ENCODE results near the gene SNRNP70.

SNRNP70 gene

DNA sequence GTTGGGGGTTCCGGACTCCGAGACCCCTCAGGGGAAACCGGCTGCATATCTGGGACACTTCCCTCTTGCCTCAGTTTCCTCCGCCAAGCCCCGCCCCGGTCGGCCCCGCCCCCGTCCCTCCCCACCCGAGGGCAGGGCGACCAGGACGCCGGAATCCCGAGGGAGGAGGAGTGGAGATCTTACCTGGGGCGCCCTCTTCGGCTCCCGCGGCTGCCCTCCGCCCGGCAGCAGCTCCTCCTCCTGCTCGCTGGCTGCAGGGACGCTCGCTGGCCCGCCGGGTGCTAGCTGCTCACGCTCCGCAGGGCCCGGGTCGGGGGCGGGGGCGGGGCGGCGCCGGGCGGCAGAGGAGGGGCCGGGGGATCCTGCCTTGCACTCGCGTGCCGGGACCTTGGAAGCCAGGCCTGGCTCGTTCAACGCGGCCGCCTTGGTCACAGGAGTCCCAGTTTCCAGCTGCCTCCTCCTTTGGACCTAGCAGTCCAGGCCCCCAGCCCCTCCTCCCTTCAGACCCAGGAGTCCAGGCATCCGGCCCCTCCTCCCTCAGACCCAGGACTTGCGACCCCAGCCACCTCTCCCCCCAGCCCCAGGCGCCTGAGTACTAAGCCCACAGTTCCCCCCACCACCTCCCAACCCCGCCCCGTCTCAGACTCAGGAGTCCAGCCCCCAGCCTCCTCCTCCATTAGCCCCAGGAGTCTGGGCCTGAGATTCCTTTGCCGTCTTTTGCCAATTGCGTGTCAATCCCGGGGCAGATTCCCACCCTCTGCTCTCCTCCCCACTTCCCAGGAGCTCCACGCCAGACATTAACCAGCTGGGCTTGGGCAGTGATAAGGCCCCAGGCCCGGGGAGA lies 20.3 kb upstream of the SNRNP70 start, which contains the start of gene NTF4:
TSS of gene NTF4 (minus strand) at position 51 of the 844 bp plus-strand sequence. CDS start 2,821 bp downstream, outside the sequence.
- peak; percentile 37 for DNase-seq (ENCODE audit: low spot score)

DNA sequence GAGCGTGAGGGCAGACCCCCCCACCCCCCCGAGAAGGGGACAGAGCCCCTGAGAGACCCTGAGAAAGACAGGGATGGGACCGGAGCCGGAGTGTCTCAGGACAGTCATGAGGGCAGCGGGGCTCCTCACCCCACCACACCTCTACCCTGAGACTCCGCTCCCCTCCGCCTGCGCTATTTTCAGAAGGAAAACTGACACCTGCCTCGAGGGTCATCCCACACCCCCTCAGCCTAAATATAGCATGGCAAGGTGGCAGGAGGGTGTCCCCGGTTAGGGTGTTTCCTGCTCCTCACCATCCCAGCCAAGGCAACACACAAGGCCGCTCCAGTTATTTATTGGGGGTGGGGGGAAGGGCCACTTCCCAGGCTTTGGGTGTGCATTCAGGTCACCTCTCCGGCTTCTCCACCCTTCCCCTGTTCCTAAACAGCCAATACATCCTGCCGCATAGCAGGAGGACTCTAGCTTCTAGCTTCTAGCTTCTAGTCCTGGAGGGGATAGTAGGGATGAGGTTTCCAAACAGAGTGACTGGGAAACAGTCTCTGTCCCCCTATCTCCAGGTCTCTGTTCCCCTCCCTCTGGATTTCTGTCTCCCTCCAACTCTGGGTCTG lies 19.2 kb upstream of the SNRNP70 start:
- DNase-seq (ENCODE audit: low spot score), result no peak

DNA sequence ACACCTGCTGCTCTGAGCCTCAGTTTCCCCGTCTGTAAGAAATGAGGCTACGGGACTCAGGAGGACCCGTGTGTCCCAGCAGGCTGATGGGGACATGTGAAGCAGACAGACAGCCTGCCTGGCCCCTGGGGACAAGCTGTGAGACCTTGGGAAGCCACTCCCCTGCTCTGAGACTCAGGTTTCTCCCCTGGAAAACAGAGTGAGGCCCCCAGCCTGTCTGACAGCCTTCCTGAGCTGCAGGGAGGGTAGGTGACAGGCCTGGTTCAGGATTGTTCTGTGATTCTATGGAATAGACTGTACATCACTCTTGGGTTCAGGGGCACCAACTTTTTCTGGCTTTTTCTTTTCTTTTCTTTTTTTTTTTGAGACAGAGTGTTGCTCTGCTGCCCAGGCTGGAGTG lies 17.7 kb upstream of the SNRNP70 start:
- no peak for DNase-seq (ENCODE audit: low spot score)

DNA sequence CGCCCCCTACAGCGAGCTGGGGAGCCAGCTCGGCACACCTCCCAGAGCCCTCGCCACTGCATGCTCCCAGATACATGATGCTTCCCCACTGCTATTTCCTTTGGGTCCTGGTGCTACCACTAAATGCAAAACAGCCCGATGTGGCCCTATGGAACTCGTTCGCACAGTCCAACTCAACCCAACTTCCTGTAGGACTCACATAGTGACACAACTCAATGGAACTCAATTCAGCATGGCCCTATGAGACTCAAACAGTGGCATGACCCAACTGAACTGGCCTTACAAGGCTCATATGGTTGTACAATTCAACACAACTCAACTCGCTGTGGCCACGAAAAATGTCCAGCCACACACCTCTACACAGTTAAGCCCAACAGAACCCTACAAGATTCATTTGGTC lies 16.2 kb upstream of the SNRNP70 start:
- no peak for DNase-seq (ENCODE audit: low spot score)

DNA sequence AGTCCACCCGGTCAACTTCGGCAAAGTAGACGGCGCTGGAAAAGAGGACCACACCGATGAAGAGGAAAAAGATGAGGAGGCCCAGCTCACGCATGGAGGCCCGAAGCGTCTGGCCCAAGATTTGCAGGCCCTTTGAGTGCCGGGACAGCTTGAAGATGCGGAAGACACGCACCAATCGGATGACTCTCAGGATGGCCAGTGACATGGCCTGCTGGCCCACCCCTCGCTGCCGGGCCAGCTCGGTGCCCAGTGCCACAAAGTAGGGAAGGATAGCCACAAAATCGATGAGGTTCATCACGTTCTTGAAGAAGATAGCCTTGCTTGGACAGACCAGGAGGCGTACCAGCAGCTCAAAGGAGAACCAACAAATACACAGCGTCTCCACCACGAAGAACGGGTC lies 14.8 kb upstream of the SNRNP70 start:
- no peak for DNase-seq (ENCODE audit: low spot score)

DNA sequence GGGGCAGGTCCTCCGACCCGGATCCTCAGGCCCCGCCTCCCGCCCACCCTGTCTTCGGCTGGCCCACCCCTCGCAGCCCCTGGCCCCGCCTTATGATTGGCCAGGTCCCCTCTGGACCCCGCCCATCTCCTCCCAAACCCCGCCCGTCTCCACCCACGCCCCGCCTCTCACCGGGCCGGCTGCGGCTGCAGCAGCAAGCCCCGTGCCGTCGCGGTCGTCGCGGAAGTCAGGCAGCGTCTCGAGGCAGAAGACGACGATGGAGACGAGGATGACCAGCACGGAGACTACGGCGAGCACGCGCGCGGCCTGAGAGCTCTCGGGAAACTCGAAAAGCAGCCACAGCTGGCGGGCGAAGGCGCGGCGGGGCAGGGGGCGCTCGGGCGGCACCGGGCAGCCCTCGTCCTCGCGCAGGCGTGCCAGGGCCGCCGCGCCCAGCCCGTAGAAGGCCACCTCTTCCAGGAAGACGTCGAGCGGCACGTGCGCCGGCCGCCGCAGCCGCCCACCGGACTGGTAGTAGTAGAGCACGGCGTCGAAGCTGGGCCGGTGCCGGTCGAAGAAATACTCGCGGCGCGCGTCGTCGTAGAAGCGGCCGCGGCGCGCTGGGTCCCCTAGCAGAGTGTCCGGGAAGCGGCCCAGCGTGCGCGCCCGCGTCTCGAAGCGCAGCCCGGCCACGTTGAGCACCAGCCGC lies 13.2 kb upstream of the SNRNP70 start:
- DNase-seq (ENCODE audit: low spot score), result no peak

DNA sequence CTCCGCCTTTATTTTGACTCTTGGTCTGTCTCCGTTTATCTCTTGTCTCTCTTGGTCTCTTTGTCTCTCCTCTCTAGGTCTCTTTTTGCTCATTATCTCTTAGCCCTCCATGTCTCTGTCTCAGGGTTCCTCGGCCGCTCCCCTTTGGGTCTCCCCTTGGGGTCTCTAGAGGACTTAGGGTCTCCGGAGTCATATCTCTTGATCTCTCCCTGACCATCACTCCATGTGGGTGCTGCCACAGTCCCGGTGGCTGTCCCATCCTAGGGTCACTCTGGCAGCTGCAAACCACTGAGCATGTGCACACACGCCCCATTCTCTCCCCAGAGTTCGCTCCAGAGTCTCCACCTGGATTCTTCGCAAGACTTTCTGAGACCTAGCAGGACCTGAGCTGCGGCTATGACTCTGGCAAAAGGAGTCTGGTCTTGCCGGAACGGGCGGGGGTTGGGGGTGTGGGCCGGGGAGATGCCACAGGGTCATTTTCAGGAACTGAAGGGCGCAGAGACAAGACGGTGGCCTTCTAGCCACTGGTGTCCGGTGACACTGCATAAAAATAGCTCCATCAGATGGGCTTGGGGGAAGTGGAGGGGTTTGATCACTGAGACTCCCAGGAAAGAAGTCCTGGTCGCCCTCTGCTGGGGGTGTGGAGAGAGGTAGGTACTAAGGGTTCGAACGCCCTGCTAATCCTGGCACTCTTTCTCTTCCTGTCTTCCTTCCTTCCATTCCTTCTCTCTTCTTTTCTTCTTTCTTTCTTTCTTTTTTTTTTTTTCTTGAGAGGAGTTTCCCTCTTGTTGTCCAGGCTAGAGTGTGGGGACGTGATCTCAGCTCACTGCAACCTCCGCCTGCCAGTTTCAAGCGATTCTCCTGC lies 11.5 kb upstream of the SNRNP70 start:
- DNase-seq (ENCODE audit: low spot score), result peak; percentile 32

DNA sequence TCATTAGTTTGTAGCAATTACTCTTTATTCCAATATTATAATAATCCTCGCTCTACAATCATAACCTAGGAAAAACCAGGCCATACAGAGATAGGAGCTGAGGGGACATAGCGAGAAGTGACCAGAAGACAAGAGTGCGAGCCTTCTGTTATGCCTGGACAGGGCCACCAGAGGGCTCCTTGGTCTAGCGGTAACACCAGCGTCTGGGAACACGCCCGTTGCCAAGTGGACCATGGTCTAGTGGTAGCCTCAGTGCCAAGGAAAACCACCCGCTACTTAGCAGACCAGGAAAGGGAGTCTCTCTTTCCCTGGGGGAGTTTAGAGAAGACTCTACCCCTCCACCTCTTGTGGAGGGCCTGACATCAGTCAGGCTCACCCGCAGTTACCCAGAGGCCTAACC lies 10.4 kb upstream of the SNRNP70 start:
- DNase-seq (ENCODE audit: low spot score), result peak; percentile 65

DNA sequence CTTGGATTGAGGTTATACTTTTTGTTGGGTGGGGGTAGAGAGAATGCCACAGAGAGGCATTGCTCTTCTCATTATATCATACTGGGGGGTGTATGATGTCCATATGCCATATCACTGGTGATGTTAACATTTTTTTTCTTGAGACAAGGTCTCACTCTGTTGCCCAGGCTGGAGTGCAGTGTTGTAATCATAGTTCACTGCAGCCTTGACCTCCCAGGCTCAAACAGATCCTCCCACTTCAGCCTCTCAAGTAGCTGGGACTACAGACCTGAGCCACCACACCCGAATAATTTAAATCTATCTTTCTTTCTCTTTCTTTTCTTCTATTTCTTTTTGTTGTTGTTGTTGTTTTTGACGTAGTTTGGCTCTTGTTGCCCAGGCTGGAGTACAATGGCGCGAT lies 4.9 kb upstream of the SNRNP70 start:
- no peak for DNase-seq (ENCODE audit: low spot score)

DNA sequence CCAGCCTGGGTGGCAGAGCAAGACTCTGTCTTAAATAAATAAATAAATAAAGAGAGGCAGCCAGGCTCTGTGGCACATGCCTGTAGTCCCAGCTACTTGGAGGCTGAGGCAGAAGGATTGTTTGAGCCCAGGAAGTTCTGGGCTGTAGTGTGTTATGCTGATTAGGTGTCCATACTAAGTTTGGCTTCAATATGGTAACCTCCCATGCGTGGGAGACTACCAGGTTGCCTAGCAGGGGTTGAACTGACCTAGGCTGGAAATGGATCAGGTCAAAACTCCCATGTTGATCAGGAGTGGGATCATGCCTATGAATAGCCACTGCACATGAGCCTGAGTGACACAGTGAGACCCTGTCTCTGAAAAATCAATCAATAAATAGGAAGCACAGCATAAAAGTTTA lies 4.0 kb upstream of the SNRNP70 start:
- DNase-seq (ENCODE audit: low spot score), result no peak

DNA sequence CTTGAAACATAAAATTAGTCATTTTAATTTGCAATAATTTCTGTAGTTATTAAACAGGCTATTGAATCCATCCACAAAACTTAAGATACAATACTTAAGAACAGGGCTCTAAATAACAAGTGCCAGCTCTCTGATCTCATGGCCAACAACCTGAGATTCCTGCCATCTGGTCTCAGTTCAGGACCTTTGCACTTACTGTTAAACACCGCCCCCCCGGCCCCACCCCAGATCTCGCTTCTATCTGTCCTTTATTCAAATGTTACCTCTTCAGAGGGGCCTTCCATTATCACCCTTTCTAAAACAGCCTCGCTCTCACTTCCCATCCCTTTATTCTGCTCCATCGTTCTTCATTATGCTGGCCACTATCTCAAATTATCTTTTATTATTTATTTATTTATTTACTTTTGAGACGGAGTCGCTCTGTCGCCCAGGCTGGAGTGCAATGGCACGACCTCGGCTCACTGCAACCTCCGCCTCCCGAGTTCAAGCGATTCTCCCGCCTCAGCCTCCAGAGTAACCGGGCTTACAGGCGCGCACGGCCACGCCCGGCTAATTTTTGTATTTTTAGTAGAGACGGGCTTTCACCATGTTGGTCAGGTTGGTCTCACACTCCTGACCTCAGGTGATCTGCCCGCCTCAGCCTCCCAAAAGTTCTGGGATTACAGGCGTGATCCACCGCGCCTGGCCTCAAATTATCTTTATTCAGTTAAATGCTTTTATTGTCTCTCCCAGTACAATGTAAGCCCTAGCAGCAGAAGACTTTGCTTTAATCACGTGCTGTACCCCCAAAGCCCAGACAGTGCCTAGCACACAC lies 838 bp upstream of the SNRNP70 start:
- no peak for DNase-seq (ENCODE audit: low spot score)

DNA sequence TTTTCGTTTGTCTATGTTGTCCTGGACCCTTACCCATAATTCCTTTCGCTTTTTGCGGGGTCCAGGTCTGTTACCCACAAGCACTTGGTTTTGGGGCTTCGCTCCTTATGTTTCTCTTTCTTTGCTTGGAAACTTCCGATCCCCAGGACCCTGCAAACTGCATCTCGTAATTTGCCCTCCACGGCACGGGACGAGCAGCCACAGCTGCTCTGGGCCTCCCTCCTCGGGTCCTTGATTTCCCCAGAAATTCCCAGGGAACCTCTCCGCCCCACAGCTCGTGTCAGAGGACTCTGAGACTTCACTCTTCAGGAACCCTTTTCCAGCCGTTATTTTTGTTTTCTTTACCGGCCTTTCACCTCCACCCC lies 599 bp downstream of the SNRNP70 start:
- no peak for DNase-seq (ENCODE audit: low spot score)

DNA sequence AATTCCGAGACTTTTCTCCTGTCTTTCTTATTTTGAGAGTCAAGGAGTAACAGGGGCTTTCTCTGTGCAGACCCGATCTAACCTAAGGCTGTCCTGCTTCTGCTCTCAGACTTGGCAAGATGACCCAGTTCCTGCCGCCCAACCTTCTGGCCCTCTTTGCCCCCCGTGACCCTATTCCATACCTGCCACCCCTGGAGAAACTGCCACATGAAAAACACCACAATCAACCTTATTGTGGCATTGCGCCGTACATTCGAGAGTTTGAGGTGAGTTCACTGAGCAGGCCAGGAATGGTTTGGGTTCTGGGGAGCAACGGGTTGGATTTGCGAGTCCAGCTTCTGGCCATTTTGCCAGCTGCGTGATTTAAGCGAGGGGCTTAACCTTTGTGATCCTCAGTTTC lies 1.0 kb downstream of the SNRNP70 start:
- no peak for DNase-seq (ENCODE audit: low spot score)

DNA sequence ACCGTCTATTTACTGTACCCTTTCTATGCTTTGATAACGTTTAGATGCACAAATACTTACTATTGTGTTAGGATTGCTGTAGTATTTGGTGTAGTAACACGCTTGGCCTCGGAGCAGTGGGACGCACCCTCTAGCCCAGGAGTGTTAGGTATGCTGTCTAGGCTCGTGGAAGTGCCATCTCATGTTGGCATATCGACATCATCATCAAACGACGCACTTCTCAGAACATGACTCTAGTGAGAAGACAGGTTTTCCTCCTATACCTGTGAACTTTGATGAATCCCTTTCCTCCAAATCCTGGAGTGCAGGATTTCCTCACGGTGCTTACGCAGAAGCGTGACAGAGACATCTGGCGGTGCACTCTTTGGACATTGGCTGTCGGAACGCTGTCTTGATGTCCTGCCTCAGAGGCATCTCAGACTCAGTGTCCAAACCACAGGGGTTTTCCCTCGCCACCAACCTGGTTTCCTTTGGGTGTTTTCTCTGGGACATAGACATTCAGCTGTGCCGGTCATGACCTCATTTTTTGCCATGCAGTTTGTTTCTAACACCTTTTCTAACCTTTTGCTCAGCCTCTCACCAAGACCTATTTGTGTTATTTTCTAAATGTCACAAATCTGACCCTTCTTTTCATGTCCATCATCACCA lies 6.3 kb downstream of the SNRNP70 start:
- no peak for DNase-seq (ENCODE audit: low spot score)

DNA sequence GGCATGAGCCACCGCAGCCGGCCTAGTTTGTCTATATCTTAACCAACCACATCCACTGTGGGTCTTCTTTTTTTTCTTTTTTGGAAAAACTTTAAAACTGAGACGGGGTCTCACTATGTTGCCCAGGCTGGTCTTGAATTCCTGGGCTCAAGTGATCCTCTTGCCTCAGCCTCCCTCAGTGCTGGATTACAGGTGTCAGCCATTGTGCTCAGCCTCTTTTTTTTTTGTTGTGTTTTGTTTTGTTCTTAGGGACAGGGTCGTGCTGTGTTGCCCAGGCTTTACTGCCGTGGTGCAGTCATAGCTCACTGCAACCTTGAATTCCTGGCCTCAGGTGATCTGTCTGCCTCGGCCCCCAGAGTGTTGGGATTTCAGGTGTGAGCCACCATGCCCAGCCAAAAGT lies 7.4 kb downstream of the SNRNP70 start:
- no peak for DNase-seq (ENCODE audit: low spot score)

DNA sequence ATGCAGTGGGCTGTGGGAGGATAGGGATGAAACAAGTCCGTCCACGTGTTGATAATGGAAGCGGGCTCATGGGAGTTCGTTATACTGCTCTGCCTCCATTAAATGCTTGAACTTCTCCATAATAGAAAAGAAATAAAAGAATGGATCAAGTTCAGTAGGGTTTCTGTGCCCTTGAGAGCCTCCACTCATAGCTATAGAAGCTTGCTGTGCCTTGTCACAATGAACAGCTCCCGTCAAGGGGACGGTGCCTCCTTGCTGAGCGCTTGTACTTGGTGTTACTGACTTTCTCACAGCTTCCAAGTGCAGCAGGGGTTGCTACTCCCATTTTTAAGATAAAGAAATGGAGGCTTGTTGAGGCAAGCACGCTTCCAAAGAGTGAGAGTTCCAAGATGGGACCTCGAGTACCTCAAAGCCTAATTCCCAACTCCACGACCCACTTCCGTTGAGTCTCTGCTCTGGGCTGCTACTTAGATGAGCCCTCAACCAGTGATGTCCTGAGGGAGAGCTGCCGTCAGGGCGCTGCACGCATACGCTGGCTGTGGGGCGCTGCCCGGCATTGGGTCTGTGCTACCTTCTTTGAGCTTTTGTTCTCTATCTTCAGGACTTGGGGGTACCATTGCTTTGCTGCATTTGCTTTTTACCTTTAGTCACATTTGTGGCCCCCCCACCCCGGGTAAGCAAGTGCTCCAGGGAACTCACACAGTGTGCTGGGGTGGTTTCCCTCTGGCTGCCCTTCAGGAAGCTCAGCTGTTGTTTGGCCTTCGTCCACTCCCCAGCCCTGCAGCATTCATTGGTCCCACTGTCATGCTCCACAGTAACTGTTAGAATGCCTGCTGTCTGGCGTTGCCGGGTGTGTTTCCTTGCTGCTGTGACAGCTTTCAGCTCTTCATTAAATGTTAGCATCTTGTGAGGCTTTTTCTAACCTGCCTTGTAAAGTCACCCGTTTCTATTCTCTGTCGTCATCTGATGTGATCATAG lies 9.5 kb downstream of the SNRNP70 start:
- no peak for DNase-seq (ENCODE audit: low spot score)

DNA sequence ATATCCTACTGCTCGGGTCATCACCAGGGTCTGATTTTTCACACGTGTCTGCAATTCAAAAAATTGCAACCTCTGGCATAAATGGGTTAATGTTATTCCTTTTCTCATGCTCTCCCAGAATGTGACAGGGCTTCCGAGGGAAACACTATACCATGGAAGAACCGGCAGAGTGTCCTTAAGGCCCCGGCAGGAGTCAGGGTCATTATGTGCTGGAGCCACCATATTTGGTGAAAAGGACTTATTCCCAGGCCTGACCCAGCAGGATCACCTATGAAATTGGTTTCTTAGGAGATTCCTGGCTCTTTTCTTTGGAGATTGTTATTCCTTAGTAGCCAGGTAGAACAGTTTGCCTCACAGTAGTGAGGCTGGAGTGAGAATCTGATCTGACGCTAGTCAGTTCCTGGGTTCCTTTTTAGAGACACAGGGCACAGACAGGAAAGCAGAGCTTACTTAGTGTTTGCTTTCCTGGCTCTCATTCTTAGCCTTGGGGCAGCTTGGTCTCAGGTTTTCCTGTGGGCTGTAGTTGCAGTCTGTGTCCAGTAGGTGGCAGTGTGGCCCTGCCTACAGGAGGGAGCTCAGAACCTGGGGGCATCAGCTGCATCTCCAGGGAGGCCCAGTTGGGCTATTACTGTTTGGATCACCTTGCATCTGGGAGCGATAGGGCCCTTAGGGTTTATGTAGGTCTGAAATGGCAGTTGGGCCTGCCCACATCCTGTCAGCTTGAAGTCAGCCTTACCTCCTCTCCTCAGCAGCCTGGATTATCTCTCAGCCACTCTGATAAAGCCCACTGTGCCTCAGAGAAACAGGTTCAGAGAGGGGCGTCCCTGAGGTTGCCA lies 12.4 kb downstream of the SNRNP70 start:
- peak; percentile 76 for DNase-seq (ENCODE audit: low spot score)

DNA sequence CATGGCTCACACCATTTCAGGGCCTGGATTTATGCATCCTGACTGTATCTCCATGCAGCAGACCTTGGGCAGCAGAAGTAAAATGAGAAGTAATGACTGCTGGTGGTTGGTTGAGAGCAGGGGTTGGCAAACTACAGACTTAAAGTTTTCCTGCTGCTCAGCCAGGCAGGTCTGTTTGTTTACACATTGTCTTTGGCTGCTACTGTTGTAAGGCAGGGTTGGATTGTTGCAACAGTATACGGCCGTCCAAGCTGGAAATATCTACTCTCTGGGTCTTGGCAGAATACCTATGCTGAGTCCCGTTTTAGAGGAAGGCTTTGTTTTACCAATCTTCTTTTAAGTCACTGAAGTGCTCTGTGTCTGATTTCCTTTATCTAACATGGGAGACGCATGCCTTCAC lies 13.5 kb downstream of the SNRNP70 start:
- DNase-seq (ENCODE audit: low spot score), result no peak

DNA sequence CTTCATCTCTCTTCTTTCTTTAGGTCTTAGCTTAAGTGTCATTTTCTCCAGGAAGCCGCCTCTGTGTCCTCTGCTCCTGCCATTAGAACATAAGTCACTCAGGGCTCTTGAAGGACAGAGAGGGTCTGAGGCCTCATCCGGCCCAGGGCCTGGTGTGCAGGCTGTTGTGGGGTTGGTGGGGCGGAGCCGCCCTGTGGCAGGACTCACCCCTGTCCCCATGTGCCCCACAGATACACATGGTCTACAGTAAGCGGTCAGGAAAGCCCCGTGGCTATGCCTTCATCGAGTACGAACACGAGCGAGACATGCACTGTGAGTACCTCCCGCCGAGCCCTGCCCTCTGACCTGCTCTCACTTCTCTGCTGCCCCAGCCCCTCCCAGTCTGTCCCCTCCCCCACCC lies 15.9 kb downstream of the SNRNP70 start:
- DNase-seq (ENCODE audit: low spot score), result no peak

Data from kidney tubule cell (primary cell).